GM19455 (cell line): Measurements from ENCODE around the gene HMGCS1.
"Not testable (repeated sequence)": the region's sequence is repeated elsewhere in the genome, so short reads cannot be mapped to it uniquely, and the experiment has no call there.

Experiments
- ATAC-seq: cut with Tn5 transposase; IDR thresholded peaks from one replicate; pipeline ENCODE4 v1.9.1; 2021; ENCODE audit not compliant: unreplicated experiment

HMGCS1 gene

GRCh38 chr5:43275391-43275790, 37.8 kb downstream of the HMGCS1 start:
- no peak for ATAC-seq

- ATAC-seq, result no peak
These were observed 38.6 kb downstream of the HMGCS1 start for GRCh38 chr5:43274435-43275114.

- no peak for ATAC-seq
These were observed 39.7 kb downstream of the HMGCS1 start for GRCh38 chr5:43273552-43273951.

- ATAC-seq, result no peak
These were observed 42.6 kb downstream of the HMGCS1 start for GRCh38 chr5:43270645-43271044.

GRCh38 chr5:43268188-43268820, 44.9 kb downstream of the HMGCS1 start:
- no peak for ATAC-seq

- not testable (repeated sequence) for ATAC-seq
These were observed 50.9 kb downstream of the HMGCS1 start for GRCh38 chr5:43262269-43262668.

GRCh38 chr5:43258116-43258515, 55.1 kb downstream of the HMGCS1 start:
- ATAC-seq, result no peak

GRCh38 chr5:43256261-43256966, 56.8 kb downstream of the HMGCS1 start:
- no peak for ATAC-seq

- no peak for ATAC-seq
These were observed 57.5 kb downstream of the HMGCS1 start for GRCh38 chr5:43255704-43256103.

- no peak for ATAC-seq
These were observed 61.5 kb downstream of the HMGCS1 start for GRCh38 chr5:43251754-43252153.

GRCh38 chr5:43245724-43246385, 67.4 kb downstream of the HMGCS1 start:
- peak; percentile 60 for ATAC-seq

GRCh38 chr5:43244823-43245565, 68.2 kb downstream of the HMGCS1 start:
- peak; percentile 54 for ATAC-seq

GRCh38 chr5:43243270-43243669, 69.9 kb downstream of the HMGCS1 start:
- no peak for ATAC-seq

GRCh38 chr5:43242196-43242595, 71.0 kb downstream of the HMGCS1 start:
- ATAC-seq, result no peak
